Activated naive CD4-positive, alpha-beta T cell treated with anti-CD3 and anti-CD28 coated beads, Interleukin-2, amount 50 U/mL, for 24 hours (primary cell): ENCODE data around the gene USP15.

ENCODE experiments used
- H3K27ac Mint-ChIP-seq: one replicate; pipeline ENCODE4 v1.8.0; 2021; ENCODE audit warnings: mild to moderate bottlenecking, mixed read lengths
- H3K27me3 Mint-ChIP-seq: one replicate; pipeline ENCODE4 v1.8.0; 2021; ENCODE audit warnings: mixed read lengths
- H3K36me3 Mint-ChIP-seq: one replicate; pipeline ENCODE4 v1.8.0; 2021; ENCODE audit warnings: mixed read lengths
- H3K4me1 Mint-ChIP-seq: one replicate; pipeline ENCODE4 v1.8.0; 2021; ENCODE audit warnings: mixed read lengths
- H3K4me3 Mint-ChIP-seq: one replicate; pipeline ENCODE4 v1.8.0; 2021; ENCODE audit warnings: mild to moderate bottlenecking, mixed read lengths
- H3K9me3 Mint-ChIP-seq: one replicate; pipeline ENCODE4 v1.8.0; 2021; ENCODE audit warnings: mixed read lengths

The USP15 gene

DNA sequence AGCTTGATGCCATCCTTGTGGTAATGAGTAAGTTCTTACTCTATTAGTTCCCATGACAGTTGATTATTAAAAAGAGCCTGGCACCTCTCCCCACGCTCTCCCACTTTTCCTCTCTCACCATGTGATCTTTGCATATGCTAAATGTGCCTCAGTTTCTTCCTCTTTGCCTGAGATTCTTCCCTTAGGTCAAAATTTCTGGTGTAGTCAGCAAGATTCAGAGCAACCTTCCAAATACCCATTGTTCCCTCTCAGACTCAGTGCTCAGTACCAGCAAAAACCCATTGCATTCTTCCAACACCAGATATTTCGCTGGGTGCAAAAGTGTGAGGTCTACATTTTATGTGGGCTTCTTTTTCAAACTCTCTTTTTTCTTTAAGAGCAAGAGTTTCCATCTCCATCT, 10.8 kb upstream of the USP15 start:
- no peak overlapping the region for H3K4me3 Mint-ChIP-seq
- no peak overlapping the region for H3K27ac Mint-ChIP-seq
- peaks cover 42% of the 10 kb centered on the region for H3K4me1 Mint-ChIP-seq
- H3K27me3 Mint-ChIP-seq = no peaks in the 10 kb centered on the region
- no peaks in the 10 kb centered on the region for H3K9me3 Mint-ChIP-seq
- peaks cover 5% of the 10 kb centered on the region for H3K36me3 Mint-ChIP-seq

DNA sequence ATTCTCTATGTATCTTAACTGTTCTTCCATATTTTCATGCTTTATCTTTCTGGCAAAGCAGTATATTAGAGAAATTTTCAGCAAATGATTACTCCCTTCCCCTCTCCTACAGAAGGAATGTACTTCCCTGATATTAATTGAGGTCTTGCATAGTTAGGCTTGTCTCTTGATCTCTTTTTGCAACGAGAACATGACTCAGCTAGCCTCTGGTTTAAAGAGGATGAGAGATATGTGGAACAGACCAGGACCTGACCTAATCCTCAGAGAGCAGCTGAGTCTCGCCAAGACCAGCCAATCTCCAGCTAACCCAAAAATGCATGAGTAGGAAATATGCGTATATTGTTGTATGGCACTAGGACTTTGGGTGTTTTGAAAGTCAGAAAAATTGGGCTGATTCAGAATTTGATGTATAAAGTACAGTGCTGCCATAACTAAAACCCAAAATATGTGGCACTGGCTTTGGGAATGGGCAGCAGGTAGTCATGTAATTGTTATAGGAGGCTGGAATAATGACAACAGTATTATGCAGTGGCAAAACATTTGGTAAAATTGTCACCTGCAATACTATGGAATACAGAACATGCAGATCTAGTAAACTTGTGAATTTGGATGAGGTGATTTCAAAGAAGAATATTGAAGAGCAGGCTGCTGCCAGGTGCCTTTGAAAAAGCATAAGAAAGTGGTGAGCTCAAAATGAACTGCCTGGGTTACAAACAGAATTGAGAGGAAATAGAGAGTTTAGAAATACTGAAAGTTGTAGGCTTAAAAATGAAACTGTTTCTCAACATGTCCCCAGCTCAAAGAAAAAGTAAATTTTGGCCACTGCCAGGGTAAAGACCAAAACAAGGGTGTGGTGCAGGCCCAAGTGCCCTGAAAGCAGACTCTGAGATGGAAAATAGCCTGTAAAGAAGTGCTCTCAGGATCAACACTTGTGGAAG, 9.3 kb upstream of the USP15 start:
- peaks cover 5% of the 10 kb centered on the region for H3K36me3 Mint-ChIP-seq
- peak overlapping the region; percentile 47 for H3K4me3 Mint-ChIP-seq
- H3K9me3 Mint-ChIP-seq = no peaks in the 10 kb centered on the region
- no peaks in the 10 kb centered on the region for H3K27me3 Mint-ChIP-seq
- H3K4me1 Mint-ChIP-seq = peaks cover 42% of the 10 kb centered on the region
- peak overlapping the region; percentile 69 for H3K27ac Mint-ChIP-seq

DNA sequence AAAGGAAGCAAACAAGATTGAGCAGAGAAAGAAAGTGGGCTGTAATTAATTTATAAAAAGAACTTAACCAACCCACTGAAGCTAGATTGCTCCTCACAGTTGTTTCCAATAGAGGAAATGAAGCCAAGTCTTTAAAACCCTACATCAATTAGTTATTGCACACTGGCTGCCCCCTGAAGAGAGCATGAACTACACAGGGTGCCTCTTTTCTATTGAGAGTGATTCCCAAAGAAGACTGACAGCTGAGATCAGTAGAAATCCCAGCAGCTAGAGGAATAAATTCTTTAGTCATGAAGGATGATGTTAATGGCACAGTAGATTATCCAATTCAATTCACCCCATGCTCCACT, 8.6 kb upstream of the USP15 start:
- Mint-ChIP-seq H3K36me3 (peaks cover 5% of the 10 kb centered on the region), H3K9me3 (no peaks in the 10 kb centered on the region), H3K27me3 (no peaks in the 10 kb centered on the region), H3K4me1 (peaks cover 47% of the 10 kb centered on the region), H3K27ac (peak overlapping the region; percentile 69), H3K4me3 (peak overlapping the region; percentile 47)

- Mint-ChIP-seq H3K27me3 (no peaks in the 10 kb centered on the region), H3K4me3 (no peak overlapping the region), H3K27ac (no peak overlapping the region), H3K36me3 (peaks cover 5% of the 10 kb centered on the region), H3K4me1 (peaks cover 56% of the 10 kb centered on the region), H3K9me3 (no peaks in the 10 kb centered on the region)
Measured at GRCh38 chr12:62252576-62252975, 7.6 kb upstream of the USP15 start.

DNA sequence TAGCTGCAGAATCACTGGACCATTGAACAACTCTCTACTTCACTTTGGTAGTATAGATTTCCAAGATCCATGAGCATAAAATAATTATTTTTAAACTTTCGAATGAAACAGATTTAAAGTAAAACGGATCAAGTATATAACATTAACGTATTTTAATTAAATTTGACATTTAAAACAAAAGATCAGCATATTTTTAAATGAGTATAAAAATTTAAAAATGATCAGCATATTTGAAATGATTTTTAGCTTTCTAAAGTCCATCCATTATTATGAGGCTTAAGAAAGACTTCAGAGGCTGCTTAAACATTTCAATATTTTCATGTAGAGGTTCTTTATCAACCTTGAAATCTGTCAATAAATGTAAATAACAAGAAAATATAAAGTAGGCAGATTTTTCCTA, 5.2 kb upstream of the USP15 start:
- no peaks in the 10 kb centered on the region for H3K27me3 Mint-ChIP-seq
- H3K4me3 Mint-ChIP-seq = no peak overlapping the region
- H3K36me3 Mint-ChIP-seq = peaks cover 5% of the 10 kb centered on the region
- H3K27ac Mint-ChIP-seq = no peak overlapping the region
- no peaks in the 10 kb centered on the region for H3K9me3 Mint-ChIP-seq
- peaks cover 65% of the 10 kb centered on the region for H3K4me1 Mint-ChIP-seq

DNA sequence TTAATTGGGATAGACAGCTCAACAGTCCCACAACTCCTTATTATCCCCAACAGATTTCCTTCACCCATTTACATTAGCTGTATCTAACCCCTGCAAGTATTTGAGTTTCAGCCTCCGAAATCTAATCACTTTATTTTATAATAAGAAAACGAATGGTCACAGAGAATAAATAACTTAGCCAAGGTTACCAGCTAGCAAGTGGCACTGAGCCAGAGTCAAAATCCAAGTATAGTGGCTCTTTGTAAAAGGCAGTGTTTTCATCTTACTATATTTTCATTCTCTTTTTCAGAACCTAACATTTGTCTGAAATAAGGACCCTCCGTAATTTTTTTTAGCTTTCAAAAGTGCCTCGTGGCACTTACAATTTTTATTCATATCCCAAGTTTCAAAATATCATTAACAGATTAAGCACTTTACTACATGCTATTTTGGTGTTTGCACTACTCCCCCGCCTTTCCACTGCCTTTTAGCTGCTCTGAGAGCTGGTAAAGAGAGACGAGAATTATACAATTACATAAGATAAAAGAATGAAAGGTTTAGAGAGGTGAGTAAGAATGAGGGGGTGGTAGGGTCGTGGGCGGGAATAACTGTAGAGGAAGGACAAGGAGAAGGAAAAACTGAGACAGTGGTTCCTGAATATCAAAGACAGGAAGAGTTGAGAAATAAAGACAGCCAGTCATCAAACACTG, 3.7 kb upstream of the USP15 start:
- H3K27me3 Mint-ChIP-seq = no peaks in the 10 kb centered on the region
- H3K27ac Mint-ChIP-seq = peak overlapping the region; percentile 78
- H3K36me3 Mint-ChIP-seq = peaks cover 6% of the 10 kb centered on the region
- H3K4me3 Mint-ChIP-seq = peak overlapping the region; percentile 74
- H3K4me1 Mint-ChIP-seq = peaks cover 53% of the 10 kb centered on the region
- H3K9me3 Mint-ChIP-seq = no peaks in the 10 kb centered on the region

- H3K4me3 Mint-ChIP-seq = peak overlapping the region; percentile 99
- no peaks in the 10 kb centered on the region for H3K27me3 Mint-ChIP-seq
- H3K36me3 Mint-ChIP-seq = peaks cover 6% of the 10 kb centered on the region
Measured at GRCh38 chr12:62258231-62258630, 2.0 kb upstream of the USP15 start.

GRCh38 chr12:62258941-62259630, 1.1 kb upstream of the USP15 start:
- Mint-ChIP-seq H3K36me3 (peaks cover 10% of the 10 kb centered on the region), H3K27ac (peak overlapping the region; percentile 100), H3K27me3 (no peaks in the 10 kb centered on the region), H3K4me3 (peak overlapping the region; percentile 99), H3K9me3 (no peaks in the 10 kb centered on the region), H3K4me1 (peaks cover 45% of the 10 kb centered on the region)

More at GRCh38 chr12:62258231-62258630, 2.0 kb upstream of the USP15 start:
- H3K27ac Mint-ChIP-seq = peak overlapping the region; percentile 100
- no peaks in the 10 kb centered on the region for H3K9me3 Mint-ChIP-seq
- H3K4me1 Mint-ChIP-seq = peaks cover 43% of the 10 kb centered on the region

GRCh38 chr12:62259631-62259992, 592 bp upstream of the USP15 start:
- no peaks in the 10 kb centered on the region for H3K27me3 Mint-ChIP-seq
- no peaks in the 10 kb centered on the region for H3K9me3 Mint-ChIP-seq
- H3K27ac Mint-ChIP-seq = peak overlapping the region; percentile 100
- H3K4me3 Mint-ChIP-seq = peak overlapping the region; percentile 99
- H3K36me3 Mint-ChIP-seq = peaks cover 13% of the 10 kb centered on the region
- H3K4me1 Mint-ChIP-seq = peaks cover 50% of the 10 kb centered on the region

DNA sequence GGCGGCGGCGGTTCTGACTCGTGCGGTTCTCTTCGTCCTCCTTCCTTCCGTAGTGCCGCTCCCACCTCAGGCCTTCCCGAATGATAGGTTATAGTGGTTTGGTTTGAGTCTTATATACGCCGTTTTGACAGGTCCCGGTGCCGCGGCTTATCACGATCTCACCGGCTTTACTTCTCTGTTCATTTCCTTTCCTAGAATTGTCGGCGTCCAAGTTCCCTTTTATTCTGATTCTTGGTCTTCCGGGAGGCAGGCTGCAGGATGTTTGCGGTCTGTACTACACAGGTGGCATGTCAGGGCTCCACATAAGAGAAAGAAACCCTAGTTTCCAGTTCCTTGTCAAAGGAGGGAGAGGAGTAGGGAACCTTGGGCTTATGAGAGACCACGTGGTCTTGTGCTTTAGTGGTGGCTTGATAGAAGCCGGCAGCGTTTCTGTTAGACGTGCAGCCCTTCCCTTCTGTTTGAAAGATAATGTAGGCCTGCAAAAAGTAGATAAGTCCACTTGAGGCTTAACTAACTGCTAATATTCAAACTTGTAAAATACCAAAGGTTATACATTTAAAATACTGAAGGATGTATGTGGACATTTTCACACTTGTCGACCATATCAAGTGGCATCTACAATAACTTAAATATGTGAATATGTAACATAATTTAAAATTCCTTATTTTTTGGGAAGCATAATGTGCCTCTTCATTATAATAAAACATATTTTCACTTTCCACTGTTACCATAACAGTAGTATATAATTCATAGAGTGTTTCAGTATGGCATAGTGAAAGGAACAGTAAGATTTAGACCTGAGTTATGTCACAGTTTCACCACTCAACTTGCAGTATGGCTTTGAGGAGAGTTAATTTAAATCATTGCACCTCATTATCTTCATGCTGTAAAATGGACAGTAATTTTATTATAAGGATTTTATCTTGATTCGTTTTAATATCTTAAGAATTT, 804 bp downstream of the USP15 start:
- no peaks in the 10 kb centered on the region for H3K27me3 Mint-ChIP-seq
- H3K36me3 Mint-ChIP-seq = peaks cover 13% of the 10 kb centered on the region
- H3K4me1 Mint-ChIP-seq = peaks cover 64% of the 10 kb centered on the region
- H3K9me3 Mint-ChIP-seq = no peaks in the 10 kb centered on the region
- peak overlapping the region; percentile 100 for H3K27ac Mint-ChIP-seq
- H3K4me3 Mint-ChIP-seq = peak overlapping the region; percentile 99

DNA sequence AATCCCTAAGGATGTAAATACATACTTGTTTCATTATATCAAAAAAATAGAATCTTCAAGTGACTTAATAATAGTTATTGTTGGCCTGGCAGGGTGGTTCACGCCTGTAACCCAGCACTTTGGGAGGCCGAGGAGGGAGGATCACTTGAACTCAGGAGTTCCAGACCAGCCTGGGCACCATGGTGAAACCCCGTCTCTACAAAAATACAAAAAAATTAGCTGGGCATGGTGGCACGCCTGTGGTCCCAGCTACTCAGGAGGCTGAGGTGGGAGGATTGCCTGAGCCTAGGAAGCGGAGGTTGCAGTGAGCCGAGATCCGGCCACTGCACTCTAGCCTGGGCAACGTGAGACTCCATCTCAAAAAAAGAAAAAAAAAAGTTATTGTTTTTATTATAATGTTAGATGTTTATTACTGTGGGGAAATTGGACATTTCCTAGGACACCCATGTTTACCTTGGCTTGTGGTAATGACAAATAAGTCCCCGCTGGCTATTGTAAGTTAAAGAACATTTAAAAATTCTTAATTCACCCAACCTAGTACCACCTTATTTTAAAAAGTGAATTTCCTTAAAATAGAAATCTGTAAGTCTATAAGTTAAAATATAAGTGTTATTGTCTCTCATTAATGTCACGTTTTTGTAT, 1.8 kb downstream of the USP15 start:
- Mint-ChIP-seq H3K4me1 (peaks cover 64% of the 10 kb centered on the region), H3K9me3 (no peaks in the 10 kb centered on the region)

GRCh38 chr12:62263232-62263631, 3.0 kb downstream of the USP15 start:
- H3K9me3 Mint-ChIP-seq = no peaks in the 10 kb centered on the region
- peak overlapping the region; percentile 99 for H3K4me3 Mint-ChIP-seq
- H3K36me3 Mint-ChIP-seq = peaks cover 14% of the 10 kb centered on the region
- no peaks in the 10 kb centered on the region for H3K27me3 Mint-ChIP-seq
- peak overlapping the region; percentile 92 for H3K27ac Mint-ChIP-seq
- H3K4me1 Mint-ChIP-seq = peaks cover 64% of the 10 kb centered on the region

More for the DNA sequence above, 1.8 kb downstream of the USP15 start:
- H3K36me3 Mint-ChIP-seq = peaks cover 13% of the 10 kb centered on the region
- H3K27ac Mint-ChIP-seq = peak overlapping the region; percentile 66
- H3K27me3 Mint-ChIP-seq = no peaks in the 10 kb centered on the region
- peak overlapping the region; percentile 99 for H3K4me3 Mint-ChIP-seq

DNA sequence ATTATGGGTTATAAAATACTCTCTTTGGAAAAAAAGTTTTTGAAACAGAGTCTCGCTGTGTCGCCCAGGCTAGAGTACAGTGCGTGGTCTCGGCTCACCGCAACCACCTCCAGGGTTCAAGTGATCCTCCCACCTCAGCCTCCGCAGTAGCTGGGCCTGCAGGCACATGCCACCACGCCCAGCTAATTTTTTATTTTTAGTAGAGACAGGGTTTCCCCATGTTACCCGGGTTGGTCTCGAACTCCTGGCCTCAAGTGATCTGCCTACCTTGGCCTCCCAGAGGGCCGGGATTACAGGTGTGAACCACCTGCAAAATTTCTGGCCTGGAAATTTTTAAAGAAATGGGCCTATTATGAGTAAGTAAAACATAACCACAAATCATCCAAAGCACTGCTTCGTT, 3.8 kb downstream of the USP15 start:
- H3K27ac Mint-ChIP-seq = peak overlapping the region; percentile 92
- H3K4me1 Mint-ChIP-seq = peaks cover 64% of the 10 kb centered on the region
- H3K27me3 Mint-ChIP-seq = no peaks in the 10 kb centered on the region
- H3K9me3 Mint-ChIP-seq = no peaks in the 10 kb centered on the region
- peaks cover 16% of the 10 kb centered on the region for H3K36me3 Mint-ChIP-seq
- H3K4me3 Mint-ChIP-seq = peak overlapping the region; percentile 99

DNA sequence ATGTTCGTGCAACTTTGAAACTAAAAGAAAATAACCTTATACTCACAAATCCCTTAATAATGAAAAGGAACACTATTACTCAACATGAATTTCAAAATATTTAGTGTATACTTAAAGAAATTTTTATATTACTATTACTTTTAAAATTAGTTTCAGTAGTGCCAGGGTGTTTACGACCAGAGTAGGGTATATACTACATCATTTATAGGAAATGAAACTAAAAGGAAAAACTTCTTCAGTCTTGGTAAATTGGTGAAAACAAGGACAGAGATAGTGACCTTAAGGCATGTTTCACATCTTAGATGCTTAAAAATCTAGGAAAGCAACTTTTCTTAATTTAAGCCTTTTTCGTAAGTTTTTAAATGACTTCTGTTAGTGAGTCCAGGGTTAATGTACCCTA, 4.5 kb downstream of the USP15 start:
- Mint-ChIP-seq H3K27me3 (no peaks in the 10 kb centered on the region), H3K27ac (peak overlapping the region; percentile 92), H3K4me3 (peak overlapping the region; percentile 99), H3K9me3 (no peaks in the 10 kb centered on the region), H3K36me3 (peaks cover 16% of the 10 kb centered on the region), H3K4me1 (peaks cover 68% of the 10 kb centered on the region)
